IPS-20b (cell line): Measurements from ENCODE around the gene TCIRG1.
"Not testable (repeated sequence)": the region's sequence is repeated elsewhere in the genome, so short reads cannot be mapped to it uniquely, and the experiment has no call there.

Source experiments
- H3K27ac ChIP-seq: one replicate; pipeline ENCODE4 v1.5.1; 2013; ENCODE audit warnings: low read length
- H3K27me3 ChIP-seq: 2 replicates; pipeline ENCODE4 v1.6.1; 2013; ENCODE audit warnings: mild to moderate bottlenecking, low read length, inconsistent platforms; ENCODE audit not compliant: insufficient read depth
- H3K36me3 ChIP-seq: 2 replicates; pipeline ENCODE4 v1.6.1; 2013; ENCODE audit warnings: low read depth, mild to moderate bottlenecking, inconsistent platforms, low read length, moderate library complexity; ENCODE audit not compliant: insufficient read depth
- H3K4me1 ChIP-seq: 2 replicates; pipeline ENCODE4 v1.6.1; 2013; ENCODE audit warnings: mild to moderate bottlenecking, control low read depth, inconsistent platforms, low read length, moderate library complexity; ENCODE audit not compliant: insufficient read depth
- H3K4me3 ChIP-seq: 2 replicates; pipeline ENCODE4 v1.5.1; 2013; ENCODE audit warnings: mild to moderate bottlenecking, low read length, inconsistent platforms
- H3K9ac ChIP-seq: 2 replicates; pipeline ENCODE4 v1.6.1; 2013; ENCODE audit warnings: low read depth, mild to moderate bottlenecking, inconsistent platforms, low read length, moderate library complexity
- H3K9me3 ChIP-seq: 2 replicates; pipeline ENCODE4 v1.6.1; 2013; ENCODE audit warnings: mild to moderate bottlenecking, low read depth, low read length, inconsistent platforms; ENCODE audit not compliant: insufficient read depth

TCIRG1 gene

GRCh38 chr11:68090706-68091105 lies 51.9 kb downstream of the TCIRG1 start:
- Histone ChIP-seq H3K9me3 (no peaks in the 10 kb centered on the region), H3K4me3 (no peak overlapping the region), H3K4me1 (no peaks in the 10 kb centered on the region), H3K27ac (no peak overlapping the region), H3K27me3 (no peaks in the 10 kb centered on the region), H3K36me3 (peaks cover 36% of the 10 kb centered on the region), H3K9ac (no peak overlapping the region)

GRCh38 chr11:68092411-68092810 lies 53.6 kb downstream of the TCIRG1 start:
- peaks cover 48% of the 10 kb centered on the region for H3K36me3 ChIP-seq
- H3K27ac ChIP-seq = no peak overlapping the region
- H3K9ac ChIP-seq = no peak overlapping the region

GRCh38 chr11:68092946-68093345 lies 54.1 kb downstream of the TCIRG1 start:
- H3K4me1 ChIP-seq, H3K27me3 ChIP-seq, H3K27ac ChIP-seq, H3K4me3 ChIP-seq, H3K9ac ChIP-seq, H3K9me3 ChIP-seq: not testable (repeated sequence)
- peaks cover 48% of the 10 kb centered on the region for H3K36me3 ChIP-seq

More at GRCh38 chr11:68092411-68092810, 53.6 kb downstream of the TCIRG1 start:
- Histone ChIP-seq H3K9me3 (no peaks in the 10 kb centered on the region), H3K4me1 (no peaks in the 10 kb centered on the region), H3K27me3 (no peaks in the 10 kb centered on the region), H3K4me3 (no peak overlapping the region)

- Histone ChIP-seq H3K36me3 (peaks cover 48% of the 10 kb centered on the region), H3K4me1 (no peaks in the 10 kb centered on the region), H3K9ac (no peak overlapping the region), H3K9me3 (no peaks in the 10 kb centered on the region), H3K27ac (no peak overlapping the region), H3K4me3 (no peak overlapping the region), H3K27me3 (no peaks in the 10 kb centered on the region)
Observed at GRCh38 chr11:68093565-68093964, 54.7 kb downstream of the TCIRG1 start.

GRCh38 chr11:68096962-68097361 lies 58.1 kb downstream of the TCIRG1 start:
- H3K9me3 ChIP-seq = no peaks in the 10 kb centered on the region
- no peak overlapping the region for H3K27ac ChIP-seq
- H3K27me3 ChIP-seq = no peaks in the 10 kb centered on the region
- H3K4me1 ChIP-seq = no peaks in the 10 kb centered on the region; the same call in 1 of the 2 replicates
- no peak overlapping the region for H3K9ac ChIP-seq
- no peak overlapping the region for H3K4me3 ChIP-seq
- H3K36me3 ChIP-seq = peaks cover 35% of the 10 kb centered on the region; the same call in 1 of the 2 replicates

GRCh38 chr11:68099057-68099456 lies 60.2 kb downstream of the TCIRG1 start:
- no peaks in the 10 kb centered on the region; the same call in 1 of the 2 replicates for H3K4me1 ChIP-seq
- peaks cover 25% of the 10 kb centered on the region for H3K36me3 ChIP-seq
- H3K9ac ChIP-seq = no peak overlapping the region
- no peak overlapping the region for H3K4me3 ChIP-seq
- H3K9me3 ChIP-seq = no peaks in the 10 kb centered on the region
- H3K27ac ChIP-seq = no peak overlapping the region
- no peaks in the 10 kb centered on the region for H3K27me3 ChIP-seq

GRCh38 chr11:68099474-68100405 lies 60.9 kb downstream of the TCIRG1 start:
- Histone ChIP-seq H3K4me1 (no peaks in the 10 kb centered on the region; the same call in 1 of the 2 replicates), H3K27me3 (no peaks in the 10 kb centered on the region), H3K4me3 (no peak overlapping the region), H3K36me3 (peaks cover 19% of the 10 kb centered on the region), H3K9me3 (no peaks in the 10 kb centered on the region), H3K9ac (no peak overlapping the region), H3K27ac (no peak overlapping the region)
